HepG2 (cell line): ENCODE results near the gene TBC1D20. TPM values are rescaled to one million over a fixed set of nuclear protein-coding genes. Genes with fewer than 3 reads are reported as not detected.
A peak's percentile ranks its signal among the peaks of the same experiment; 100 is the strongest.

Experiments used
- ATF2 ChIP-seq: sonication (generic); formaldehyde crosslinking; IDR thresholded peaks from 2 replicates; pipeline ENCODE4 v1.4.0; 2020; ENCODE audit warnings: missing genetic modification reagents
- FOXA3 ChIP-seq: IDR thresholded peaks from 2 replicates; pipeline ENCODE4 v1.6.1; 2016; ENCODE audit warnings: missing genetic modification reagents, missing compliant biosample characterization
- GTF3A ChIP-seq: sonication (generic); formaldehyde crosslinking; conservative IDR thresholded peaks from 2 replicates; pipeline ENCODE4 v1.4.0; 2020; ENCODE audit warnings: mild to moderate bottlenecking, missing genetic modification reagents
- GZF1 ChIP-seq: sonication (generic); formaldehyde crosslinking; IDR thresholded peaks from 2 replicates; pipeline ENCODE4 v1.5.1; 2020; ENCODE audit warnings: mild to moderate bottlenecking, missing genetic modification reagents
- KDM5B ChIP-seq: sonication (generic); formaldehyde crosslinking; IDR thresholded peaks from 2 replicates; pipeline ENCODE4 v1.4.0; 2020; ENCODE audit warnings: missing genetic modification reagents, mild to moderate bottlenecking, borderline replicate concordance
- MYPOP ChIP-seq: sonication (generic); formaldehyde crosslinking; IDR thresholded peaks from 2 replicates; pipeline ENCODE4 v1.8.1; 2023; ENCODE audit warnings: mild to moderate bottlenecking, moderate library complexity, missing genetic modification reagents
- PAWR ChIP-seq: sonication (generic); formaldehyde crosslinking; IDR thresholded peaks from 2 replicates; pipeline ENCODE4 v1.4.0; 2020; ENCODE audit warnings: missing genetic modification reagents, mild to moderate bottlenecking, borderline replicate concordance
- POLR2G ChIP-seq: fragments of 200-400 bp; formaldehyde crosslinking; IDR thresholded peaks from 2 replicates; pipeline ENCODE4 v1.6.1; 2018; ENCODE audit warnings: mild to moderate bottlenecking, low read depth, low read length, moderate library complexity
- PPARG ChIP-seq: conservative IDR thresholded peaks from 2 replicates; pipeline ENCODE4 v1.6.1; 2016; ENCODE audit warnings: missing biosample characterization, missing genetic modification reagents
- PREB ChIP-seq: sonication (generic); formaldehyde crosslinking; IDR thresholded peaks from 2 replicates; pipeline ENCODE4 v1.4.0; 2020; ENCODE audit warnings: missing genetic modification reagents
- RBFOX2 ChIP-seq: fragments of 200-400 bp; formaldehyde crosslinking; IDR thresholded peaks from 2 replicates; pipeline ENCODE4 v1.6.1; 2017; ENCODE audit warnings: low read depth, mild to moderate bottlenecking, low read length
- RNF2 ChIP-seq: fragments of 450-650 bp; conservative IDR thresholded peaks from 2 replicates; pipeline ENCODE4 v1.6.1; 2016; ENCODE audit warnings: low read depth
- ZNF432 ChIP-seq: sonication (generic); formaldehyde crosslinking; IDR thresholded peaks from 2 replicates; pipeline ENCODE4 v1.5.0; 2020; ENCODE audit warnings: missing genetic modification reagents, mild to moderate bottlenecking, borderline replicate concordance
- ZNF768 ChIP-seq: sonication (generic); formaldehyde crosslinking; IDR thresholded peaks from 2 replicates; pipeline ENCODE4 v1.4.0; 2020; ENCODE audit warnings: missing genetic modification reagents
- ZNF800 ChIP-seq: sonication (generic); formaldehyde crosslinking; IDR thresholded peaks from 2 replicates; pipeline ENCODE4 v1.4.0; 2020; ENCODE audit warnings: missing genetic modification reagents
- polyA plus RNA-seq, 8 experiments: library from polyadenylated mRNA; depleted of rRNA in 3 of 8; stranded (reverse) in 7 of 8; unstranded in 1 of 8; fragments of >200 nt; fragmentation: Illumina TruSeq in 4 of 8; extraction: Trizol in 4 of 8; gene quantifications; 2 replicates each; pipeline versions ENCODE4 v1.2.1 to v1.2.3, GENCODE V29; 2011 to 2016; ENCODE audit warnings: low read depth in 4 of 8, missing spikeins in 1 of 8, mixed read lengths in 1 of 8; ENCODE audit not compliant: insufficient read depth in 1 of 8
- total RNA-seq, 5 experiments: library from RNA; depleted of rRNA; stranded (reverse); fragments of >200 nt; fragmentation: Illumina TruSeq; extraction: Trizol; gene quantifications; 2 replicates each; pipeline ENCODE4 v1.2.3, GENCODE V29; 2016; ENCODE audit warnings: low read depth in 1 of 5

Gene TBC1D20
- total and polyA plus RNA-seq, 2 of the 13 experiments (the other 11 are each of a cell fraction or from before 2014, with no cell fraction given), result 36.6 to 47.1 TPM

GRCh38 chr20:428658-429200 lies 33.6 kb downstream of the TBC1D20 start (continued):
- TF ChIP-seq ATF2, result no peak
- no peak for TF ChIP-seq PREB (CRISPR knock-in tag)
- TF ChIP-seq PAWR, result no peak
- no peak for TF ChIP-seq GTF3A
- TF ChIP-seq FOXA3 (CRISPR knock-in tag), result no peak
- TF ChIP-seq ZNF768 (CRISPR knock-in tag), result peak; percentile 35; the same call in 1 of the 2 replicates
- no peak for TF ChIP-seq GZF1 (CRISPR knock-in tag)
- TF ChIP-seq PPARG, result no peak
- TF ChIP-seq KDM5B (CRISPR knock-in tag), result no peak
- TF ChIP-seq ZNF432 (CRISPR knock-in tag), result no peak
- peak; percentile 10; the same call in 1 of the 2 replicates for TF ChIP-seq POLR2G
- peak; percentile 69 for TF ChIP-seq RBFOX2
- no peak for TF ChIP-seq MYPOP (CRISPR knock-in tag)
- TF ChIP-seq ZNF800 (CRISPR knock-in tag), result no peak
- TF ChIP-seq RNF2, result no peak
